OCI-LY3 (cell line): ENCODE results near the gene CMC2.

Experiments used
- EZH2phosphoT487 ChIP-seq: fragments of 200-600 bp; shearing (Covaris generic); IDR thresholded peaks from 2 replicates; pipeline ENCODE4 v1.6.1; 2018; ENCODE audit warnings: antibody characterized with exemption, mixed run types, low read depth
- TF ChIP-seq, protein P1 (sequence below): fragments of 200-600, 300-600 bp; sonication (generic); IDR thresholded peaks from 2 replicates; pipeline ENCODE4 v1.5.1; 2014; ENCODE audit warnings: antibody characterized with exemption, low read length, low read depth

DNA sequence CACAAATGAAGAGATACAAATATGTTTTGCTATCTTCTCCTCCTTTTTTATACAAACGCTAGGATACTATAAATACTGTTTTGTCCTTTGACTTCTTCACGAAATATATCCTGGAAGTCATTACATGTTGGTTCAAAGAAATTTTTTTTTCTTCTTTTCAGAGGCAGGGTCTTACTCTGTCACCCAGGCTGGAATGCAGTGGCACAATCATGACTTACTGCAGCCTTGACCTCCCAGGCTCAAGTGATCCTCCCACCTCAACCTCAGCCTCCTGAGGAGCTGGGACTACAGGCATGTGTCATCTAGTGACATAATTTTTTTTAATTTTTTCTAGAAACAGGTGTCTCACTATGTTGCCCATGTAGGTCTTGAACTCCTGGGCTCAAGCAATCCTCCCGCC is 16.1 kb downstream of the CMC2 start:
- TF ChIP-seq, protein P1, sequence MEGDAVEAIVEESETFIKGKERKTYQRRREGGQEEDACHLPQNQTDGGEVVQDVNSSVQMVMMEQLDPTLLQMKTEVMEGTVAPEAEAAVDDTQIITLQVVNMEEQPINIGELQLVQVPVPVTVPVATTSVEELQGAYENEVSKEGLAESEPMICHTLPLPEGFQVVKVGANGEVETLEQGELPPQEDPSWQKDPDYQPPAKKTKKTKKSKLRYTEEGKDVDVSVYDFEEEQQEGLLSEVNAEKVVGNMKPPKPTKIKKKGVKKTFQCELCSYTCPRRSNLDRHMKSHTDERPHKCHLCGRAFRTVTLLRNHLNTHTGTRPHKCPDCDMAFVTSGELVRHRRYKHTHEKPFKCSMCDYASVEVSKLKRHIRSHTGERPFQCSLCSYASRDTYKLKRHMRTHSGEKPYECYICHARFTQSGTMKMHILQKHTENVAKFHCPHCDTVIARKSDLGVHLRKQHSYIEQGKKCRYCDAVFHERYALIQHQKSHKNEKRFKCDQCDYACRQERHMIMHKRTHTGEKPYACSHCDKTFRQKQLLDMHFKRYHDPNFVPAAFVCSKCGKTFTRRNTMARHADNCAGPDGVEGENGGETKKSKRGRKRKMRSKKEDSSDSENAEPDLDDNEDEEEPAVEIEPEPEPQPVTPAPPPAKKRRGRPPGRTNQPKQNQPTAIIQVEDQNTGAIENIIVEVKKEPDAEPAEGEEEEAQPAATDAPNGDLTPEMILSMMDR: no peak
- TF ChIP-seq EZH2phosphoT487: no peak
